Kidney (tissue), 14 donors: ENCODE data around the gene MSLN. TPM values are rescaled to one million over a fixed set of nuclear protein-coding genes. Genes with fewer than 3 reads are reported as not detected.

Experiments
- DNase-seq, 5 donors: peaks; one replicate each; pipeline ENCODE4 v3.0.0-alpha.2; 2013 to 2020
- FAIRE-seq: peaks from 2 replicates; lab custom pipeline; 2012; peaks lifted over from hg19 to GRCh38; lab: Jason Lieb, UNC
- H3K27ac ChIP-seq, 2 donors: one replicate each; pipeline ENCODE4 v1.7.0; 2013; ENCODE audit warnings: low read depth in 2 of 2, low read length in 2 of 2, inconsistent platforms in 1 of 2
- H3K27me3 ChIP-seq: one replicate; pipeline ENCODE4 v1.7.1; 2013; ENCODE audit warnings: low read length, inconsistent platforms; ENCODE audit not compliant: control insufficient read depth, insufficient read depth
- H3K36me3 ChIP-seq, 3 donors: one replicate each; pipeline versions ENCODE4 v1.7.0 to v1.7.1; 2013; ENCODE audit warnings: low read length in 3 of 3, control low read depth in 1 of 3, inconsistent platforms in 1 of 3; ENCODE audit not compliant: insufficient read depth in 3 of 3, control insufficient read depth in 2 of 3
- H3K4me1 ChIP-seq, 3 donors: one replicate each; pipeline versions ENCODE4 v1.7.0 to v1.7.1; 2013; ENCODE audit warnings: low read length in 3 of 3, inconsistent platforms in 1 of 3, low read depth in 1 of 3; ENCODE audit not compliant: control insufficient read depth in 2 of 3, insufficient read depth in 2 of 3
- H3K4me3 ChIP-seq, 3 donors: one replicate each; pipeline versions ENCODE4 v1.7.0 to v1.8.1; 2013; ENCODE audit warnings: low read length in 3 of 3, control low read depth in 1 of 3, inconsistent platforms in 1 of 3
- H3K9ac ChIP-seq, 3 donors: one replicate each; pipeline versions ENCODE4 v1.7.0 to v1.7.1; 2013; ENCODE audit warnings: low read length in 3 of 3, control low read depth in 1 of 3, inconsistent platforms in 1 of 3
- H3K9me3 ChIP-seq, 3 donors: one replicate each; pipeline versions ENCODE4 v1.7.0 to v1.7.1; 2013; ENCODE audit warnings: low read length in 3 of 3, control low read depth in 1 of 3, inconsistent platforms in 1 of 3; ENCODE audit not compliant: control insufficient read depth in 2 of 3, insufficient read depth in 1 of 3
- intact Hi-C: fragments of 100-400 bp; cut with DNase I; formaldehyde crosslinking; loops from one replicate; pipeline ENCODE4 v1.11.1; 2022
- polyA plus RNA-seq: library from polyadenylated mRNA; stranded (reverse); fragments of 350-450 nt; fragmentation: Illumina TruSeq; extraction: RNeasy Lipid Tissue Mini Kit (QIAGEN cat#74804); gene quantifications from one replicate; pipeline ENCODE4 v1.2.3, GENCODE V29; 2014; ENCODE audit warnings: low read depth, low replicate concordance; ENCODE audit not compliant: insufficient read depth
- total RNA-seq: library from RNA; stranded (reverse); fragmentation: NEBNext Ultra II Directional; extraction: Animal tissue kit (Norgen Biotek cat#: 25700); gene quantifications from one replicate; pipeline ENCODE4 v1.2.1, GENCODE V29; 2021
- TF ChIP-seq, protein P1 (sequence below): IDR thresholded peaks from 3 replicates; pipeline ENCODE4 v1.5.1; 2012; ENCODE audit warnings: mild to moderate bottlenecking, moderate library complexity, borderline replicate concordance; ENCODE audit not compliant: insufficient read depth; ENCODE audit errors: extremely low read depth
- donor health status: control.
- donor health status: control.
- donor health status: control.
- donor health status: control.
- donor health status: control.
- donor health status: DM: yes; HTN: yes; CAD: no.
- donor health status: Normal renal cell carcinoma (clear cell type).

MSLN gene
- total and polyA plus RNA-seq, 2 donors from 2014 or later: 3.7 to 19.4 TPM

DNA sequence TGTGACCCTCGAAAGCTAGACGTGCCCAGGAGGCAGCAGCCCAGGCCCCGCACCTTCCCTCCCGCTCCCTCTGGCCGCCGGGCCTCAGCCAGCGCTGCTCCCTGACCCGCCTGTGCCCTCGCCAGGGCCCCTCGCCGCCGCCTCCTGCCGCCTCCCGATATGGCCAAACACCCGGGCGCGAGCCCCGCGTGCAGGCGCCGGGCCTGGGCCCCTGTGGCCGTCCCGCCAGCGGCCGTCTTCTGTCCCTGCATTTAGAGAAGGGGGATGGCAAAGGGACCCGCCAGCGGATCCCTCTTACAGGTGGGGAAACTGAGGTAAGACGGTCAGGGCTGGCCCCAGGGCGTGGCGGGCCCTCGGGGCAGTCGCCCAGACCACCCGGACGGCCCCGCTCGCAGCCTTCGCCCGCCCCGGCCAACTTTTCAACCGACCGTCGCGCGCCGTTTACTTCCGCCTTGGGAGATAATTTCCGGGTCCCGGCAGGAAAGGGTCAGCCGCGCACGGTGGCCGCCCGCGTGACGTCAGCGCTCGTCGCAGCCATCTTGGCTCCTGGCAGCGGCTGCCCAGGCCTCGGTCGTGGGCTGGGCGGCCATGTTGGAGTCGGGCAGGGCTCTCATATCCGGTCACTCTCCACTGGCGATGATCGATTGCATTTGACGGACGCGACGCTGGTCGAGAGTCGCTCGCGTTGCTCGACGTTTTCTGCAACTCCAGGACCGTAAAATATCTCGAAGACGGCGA is 47.0 kb downstream of the MSLN start:
- intact Hi-C loops: no loop called here
- Histone ChIP-seq H3K4me3 (peak overlapping the region; percentile 70 to 89 (median 79)), H3K27ac (peak overlapping the region; percentile 43 to 72), H3K27me3 (peaks cover 3% of the 10 kb centered on the region), H3K4me1 (peaks cover 0 to 3% (median 0%) of the 10 kb centered on the region in 3 donors), H3K36me3 (no peaks in the 10 kb centered on the region), H3K9ac (peak overlapping the region in 2 of 3 donors; percentile 69 to 81), H3K9me3 (peaks cover 0 to 2% (median 0%) of the 10 kb centered on the region in 3 donors)
- DNase-seq: peak; percentile 94 to 98 (median 96)
- TF ChIP-seq, protein P1, sequence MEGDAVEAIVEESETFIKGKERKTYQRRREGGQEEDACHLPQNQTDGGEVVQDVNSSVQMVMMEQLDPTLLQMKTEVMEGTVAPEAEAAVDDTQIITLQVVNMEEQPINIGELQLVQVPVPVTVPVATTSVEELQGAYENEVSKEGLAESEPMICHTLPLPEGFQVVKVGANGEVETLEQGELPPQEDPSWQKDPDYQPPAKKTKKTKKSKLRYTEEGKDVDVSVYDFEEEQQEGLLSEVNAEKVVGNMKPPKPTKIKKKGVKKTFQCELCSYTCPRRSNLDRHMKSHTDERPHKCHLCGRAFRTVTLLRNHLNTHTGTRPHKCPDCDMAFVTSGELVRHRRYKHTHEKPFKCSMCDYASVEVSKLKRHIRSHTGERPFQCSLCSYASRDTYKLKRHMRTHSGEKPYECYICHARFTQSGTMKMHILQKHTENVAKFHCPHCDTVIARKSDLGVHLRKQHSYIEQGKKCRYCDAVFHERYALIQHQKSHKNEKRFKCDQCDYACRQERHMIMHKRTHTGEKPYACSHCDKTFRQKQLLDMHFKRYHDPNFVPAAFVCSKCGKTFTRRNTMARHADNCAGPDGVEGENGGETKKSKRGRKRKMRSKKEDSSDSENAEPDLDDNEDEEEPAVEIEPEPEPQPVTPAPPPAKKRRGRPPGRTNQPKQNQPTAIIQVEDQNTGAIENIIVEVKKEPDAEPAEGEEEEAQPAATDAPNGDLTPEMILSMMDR: no peak
- FAIRE-seq: peak; percentile 54

DNA sequence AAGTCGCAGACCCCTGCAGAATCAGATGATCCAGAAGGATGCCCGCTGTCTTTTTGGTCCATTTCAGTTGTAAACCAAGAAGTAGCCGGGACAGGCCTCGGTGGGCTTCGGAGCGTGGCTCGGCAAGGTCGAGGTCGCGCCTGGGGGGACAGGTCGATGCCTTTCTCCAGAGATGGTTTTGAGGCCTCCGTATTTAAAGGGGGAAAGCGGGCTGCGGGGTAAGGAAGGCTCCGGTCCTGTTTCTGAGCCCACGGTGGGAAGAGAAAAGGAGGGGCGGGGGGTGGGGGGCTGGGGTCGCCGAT is 47.5 kb downstream of the MSLN start:
- TF ChIP-seq, protein P1: no peak
- H3K9me3 ChIP-seq: peaks cover 0 to 2% (median 0%) of the 10 kb centered on the region in 3 donors
- peak overlapping the region in 1 of 2 donors; percentile 72 for H3K27ac ChIP-seq
- peaks cover 0 to 3% (median 0%) of the 10 kb centered on the region in 3 donors for H3K4me1 ChIP-seq
- no peak for DNase-seq
- H3K9ac ChIP-seq: peak overlapping the region in 1 of 3 donors; percentile 81
- FAIRE-seq: no peak
- H3K36me3 ChIP-seq: no peaks in the 10 kb centered on the region
- intact Hi-C loops: no loop called here
- peaks cover 3% of the 10 kb centered on the region for H3K27me3 ChIP-seq
- H3K4me3 ChIP-seq: peak overlapping the region; percentile 70 to 89 (median 79)

DNA sequence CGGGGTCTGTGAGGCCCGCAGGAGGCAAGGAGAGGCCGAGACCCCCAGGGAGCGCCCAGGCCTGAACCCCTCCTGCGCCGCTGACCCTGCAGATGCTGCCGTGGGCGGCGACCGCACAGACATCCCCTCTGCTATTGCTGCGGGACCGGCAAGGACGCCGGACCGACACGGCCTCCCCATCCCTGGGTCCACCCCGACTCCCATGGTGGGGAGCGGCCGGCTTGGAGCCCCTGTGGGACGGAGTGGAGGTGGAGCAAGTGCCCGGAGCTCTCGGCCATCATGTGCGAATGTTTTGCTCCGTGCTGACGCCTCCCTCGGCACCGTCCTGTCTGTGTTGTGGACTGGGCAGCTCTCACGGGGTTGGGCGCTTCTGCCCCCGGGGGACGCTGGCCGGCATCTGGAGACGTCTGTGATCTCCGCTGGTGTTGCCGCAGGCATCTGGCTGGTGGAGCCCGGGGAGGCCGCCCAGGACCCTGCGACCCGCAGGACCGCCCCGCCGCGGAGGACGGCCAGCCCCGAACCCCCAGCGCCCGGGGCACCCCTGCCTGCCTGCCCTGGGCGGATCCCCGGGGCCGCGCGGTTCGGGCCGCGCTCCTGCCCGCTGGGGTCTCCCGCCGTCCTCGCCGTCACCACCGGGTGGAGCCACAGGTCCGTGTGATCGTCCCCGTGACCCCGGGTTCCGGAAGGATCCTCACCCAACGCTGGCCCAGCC is 52.8 kb downstream of the MSLN start:
- Histone ChIP-seq H3K9me3 (no peaks in the 10 kb centered on the region), H3K27ac (no peak overlapping the region), H3K36me3 (no peaks in the 10 kb centered on the region), H3K4me3 (no peak overlapping the region), H3K9ac (no peak overlapping the region), H3K4me1 (peaks cover 0 to 2% (median 0%) of the 10 kb centered on the region in 3 donors), H3K27me3 (peaks cover 3% of the 10 kb centered on the region)
- intact Hi-C loops: no loop called here
- DNase-seq: peak in 2 of 5 donors; percentile 61 to 65
- TF ChIP-seq, protein P1: peak; percentile 21
- no peak for FAIRE-seq
